AG20443 (cell line): ENCODE data around the gene FIGNL2.
"Not testable (repeated sequence)": the region's sequence is repeated elsewhere in the genome, so short reads cannot be mapped to it uniquely, and the experiment has no call there.

ENCODE experiments used
- DNase-seq: peaks from one replicate; pipeline ENCODE4 v3.0.0; 2012; ENCODE audit warnings: low spot score, mixed read lengths

Gene FIGNL2

DNA sequence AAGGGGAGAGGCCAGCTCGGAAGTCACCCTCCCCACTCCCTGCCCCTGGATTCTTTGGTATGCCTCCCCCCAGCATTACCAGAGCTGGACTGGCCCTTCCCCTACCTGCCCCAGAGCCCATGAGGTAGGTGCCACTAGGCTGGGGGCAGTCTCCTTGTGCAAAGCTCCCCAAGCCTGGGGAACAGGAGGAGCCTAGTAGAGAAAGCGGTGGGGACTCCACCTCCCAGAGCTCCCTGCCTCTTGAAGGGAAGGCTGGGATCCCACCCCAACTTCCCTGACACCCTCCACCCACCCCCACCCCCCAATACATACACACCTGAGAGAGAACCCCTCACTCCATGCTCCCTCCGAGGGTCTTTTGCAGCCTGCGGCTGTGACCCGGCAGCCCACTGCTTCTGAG, 30.4 kb downstream of the FIGNL2 start:
- no peak for DNase-seq

DNA sequence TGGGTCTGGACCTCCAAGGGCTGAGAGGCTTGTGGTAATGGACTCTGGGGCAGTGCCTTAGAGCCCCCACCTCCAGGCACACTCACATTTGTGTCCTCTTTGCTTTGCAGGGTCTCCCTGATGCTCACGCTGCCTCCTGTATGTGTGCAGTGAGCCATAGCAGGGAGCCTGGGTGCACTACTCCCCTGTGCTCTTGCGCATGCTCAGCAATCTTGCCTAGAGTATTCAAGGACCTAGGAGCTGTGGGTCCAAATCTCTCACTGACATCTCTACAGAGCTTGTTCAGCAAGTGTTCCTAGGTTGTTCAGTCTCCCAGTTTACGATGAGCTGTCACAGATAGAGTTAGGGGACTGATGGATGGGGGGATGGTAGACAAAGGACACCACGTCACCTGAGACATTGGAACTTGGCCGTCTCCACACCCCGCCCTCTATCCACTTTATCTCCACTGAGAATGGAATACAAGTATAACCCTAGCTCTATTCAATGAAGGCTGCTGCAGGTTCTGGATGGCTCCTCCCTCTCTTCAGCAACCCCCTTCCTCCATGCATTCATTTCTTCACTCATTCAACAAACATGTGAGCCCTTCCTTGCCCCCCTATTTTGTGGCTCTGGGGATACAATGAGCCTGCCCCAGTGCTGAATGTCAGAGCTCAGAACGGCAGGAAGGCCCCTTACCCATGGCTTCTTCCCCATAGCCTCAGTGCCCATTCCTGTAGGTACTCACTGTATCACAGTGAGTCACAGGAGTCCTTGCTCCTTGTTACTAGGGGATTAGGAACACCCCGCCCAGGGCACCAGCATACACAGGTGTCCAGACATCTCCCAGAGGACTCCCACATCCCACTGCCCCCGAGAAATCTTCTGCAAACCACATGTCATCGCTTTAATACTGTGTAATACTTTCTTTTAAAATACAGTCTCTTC, 31.2 kb downstream of the FIGNL2 start:
- no peak for DNase-seq

DNA sequence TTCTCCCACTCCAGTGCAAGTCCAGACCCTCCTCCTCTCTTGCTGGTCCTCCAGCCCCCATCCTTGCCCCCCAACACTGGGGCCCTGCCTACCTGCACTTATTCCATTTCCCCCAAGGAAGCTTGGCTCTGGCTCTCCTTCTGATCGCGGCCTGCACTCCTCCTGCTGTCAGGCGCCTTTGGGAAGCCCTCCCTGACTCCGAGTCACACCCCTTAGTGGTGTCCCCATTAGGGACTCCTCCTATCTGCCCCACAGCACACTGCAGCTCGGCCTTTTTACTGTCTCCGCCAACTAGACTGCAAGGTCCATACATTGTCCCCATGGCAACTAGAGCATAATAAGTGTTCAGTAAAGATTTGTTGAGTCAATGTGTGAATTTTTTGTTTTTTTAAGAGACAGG, 32.9 kb downstream of the FIGNL2 start:
- no peak for DNase-seq

DNA sequence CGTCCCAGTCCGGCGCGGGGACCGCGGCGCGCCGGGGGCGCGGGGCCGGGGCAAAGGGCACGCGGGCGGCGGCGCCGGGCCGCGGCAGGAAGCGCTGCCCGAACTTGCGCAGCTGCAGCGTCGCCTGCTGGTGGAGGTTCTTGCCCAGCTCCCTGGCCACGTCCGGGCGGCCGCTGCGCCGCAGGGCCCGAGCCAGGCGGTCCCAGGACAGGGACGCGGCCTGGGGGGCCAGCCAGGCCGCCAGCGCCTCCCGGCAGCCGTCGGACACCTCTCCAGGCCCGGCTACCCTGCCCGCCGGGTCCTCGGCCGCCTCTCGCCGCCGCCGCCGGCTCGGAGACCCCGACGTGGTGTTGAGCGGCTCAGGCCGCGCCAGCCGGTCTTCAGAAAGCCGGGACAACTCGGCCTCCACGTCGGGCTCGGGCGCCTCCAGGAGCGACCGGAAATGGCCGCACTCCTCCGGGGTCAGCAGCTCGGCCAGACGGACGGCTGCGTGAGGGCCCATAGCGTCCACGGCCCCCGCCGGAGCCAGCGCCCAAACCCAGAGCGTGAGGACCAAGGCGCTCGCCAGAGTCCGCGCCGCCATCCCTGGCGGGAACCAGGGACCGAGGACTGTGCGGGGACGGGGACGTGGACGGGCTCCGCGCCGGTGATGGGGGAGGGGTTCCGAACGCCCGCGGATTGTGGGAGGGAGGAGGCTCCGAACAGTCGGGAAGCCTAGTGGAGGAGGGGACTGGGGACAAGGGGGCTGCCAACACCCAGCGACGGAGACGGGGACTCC, 34.0 kb downstream of the FIGNL2 start:
- DNase-seq = peak; percentile 95

DNA sequence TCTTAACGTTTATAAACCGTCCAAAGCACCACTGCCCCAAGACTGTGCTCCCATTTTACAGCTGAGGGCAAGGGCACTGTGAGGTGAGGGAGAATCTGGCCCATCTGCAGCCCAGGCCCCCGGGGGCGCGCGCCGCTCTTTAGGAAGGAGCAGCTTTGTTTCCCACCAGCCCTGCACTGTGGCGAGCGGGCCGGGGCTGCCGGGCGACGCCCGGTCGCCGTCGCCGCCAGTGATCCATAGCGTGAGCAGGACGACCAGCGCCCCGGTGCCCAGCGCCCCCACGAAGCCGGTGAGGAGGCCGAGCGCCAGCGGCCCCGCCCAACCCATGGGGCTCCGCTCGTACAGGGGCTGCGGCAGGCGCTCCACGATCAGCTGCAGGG, 34.6 kb downstream of the FIGNL2 start:
- DNase-seq = no peak

DNA sequence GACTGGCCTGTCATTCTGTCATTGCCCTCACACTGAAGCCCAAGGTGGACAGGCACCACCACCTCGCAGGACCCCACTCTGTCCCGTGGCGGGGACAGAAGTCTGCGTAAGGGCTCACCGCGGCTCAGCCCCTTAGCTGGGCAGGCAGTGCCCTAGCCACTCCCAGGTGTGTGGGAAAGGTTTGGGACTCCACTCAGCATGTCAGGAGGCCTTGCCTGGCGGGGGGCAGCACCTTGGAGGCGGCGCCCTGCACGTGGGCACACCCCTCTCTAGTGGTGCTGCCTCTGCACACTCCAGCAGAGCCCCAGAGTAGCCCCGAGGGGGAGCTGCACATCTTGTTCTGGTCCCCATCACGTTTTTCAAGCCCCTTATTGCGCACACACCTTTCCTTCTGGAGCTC, 35.6 kb downstream of the FIGNL2 start:
- DNase-seq = no peak

DNA sequence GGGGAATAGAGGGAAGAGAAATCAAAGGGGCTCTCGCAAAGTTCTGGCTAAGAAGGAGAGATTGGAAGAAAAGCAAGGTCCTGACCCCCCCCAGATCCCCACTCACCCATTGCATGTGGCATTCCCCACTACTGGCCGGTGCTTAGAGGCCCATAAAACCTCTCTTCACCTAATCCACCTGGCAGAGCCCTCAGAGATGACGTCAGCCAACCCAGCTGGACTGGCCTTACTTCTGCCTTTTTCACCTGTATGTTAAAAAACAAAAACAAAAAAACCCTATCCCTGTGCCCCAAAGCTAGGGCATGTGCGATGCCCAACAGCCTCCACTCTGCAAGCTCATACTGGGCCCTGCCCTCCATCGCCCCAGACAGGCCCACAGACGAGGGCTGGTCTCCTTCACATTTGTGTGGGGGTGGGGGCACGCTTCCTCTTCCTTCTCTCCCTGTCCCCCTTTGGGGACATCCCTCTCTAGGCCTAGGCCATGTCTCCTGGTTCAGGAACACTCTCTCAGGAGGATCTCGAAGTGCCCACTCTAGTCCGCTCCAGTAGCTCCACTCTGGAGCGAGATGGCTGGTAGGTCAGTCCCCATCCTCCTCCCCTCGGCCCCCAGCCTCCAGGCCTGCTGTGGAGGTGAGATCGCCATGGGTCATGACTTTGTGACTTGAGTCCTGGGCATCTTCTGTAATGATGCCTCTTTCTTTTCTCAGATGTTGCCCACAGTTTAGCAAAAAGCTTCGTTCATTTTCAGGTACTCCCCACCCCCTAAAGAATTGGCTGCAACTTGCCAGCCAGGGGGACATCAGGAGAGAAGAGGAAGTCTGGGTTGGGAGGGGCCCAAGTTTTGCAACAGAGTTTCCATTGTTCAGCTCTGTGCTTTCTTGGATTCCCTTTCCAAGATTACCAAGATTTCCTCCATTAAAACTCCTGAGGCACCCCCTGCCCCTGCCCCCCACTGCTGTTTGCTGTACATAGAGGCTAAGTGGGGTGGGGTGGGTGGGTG, 37.0 kb downstream of the FIGNL2 start:
- no peak for DNase-seq

DNA sequence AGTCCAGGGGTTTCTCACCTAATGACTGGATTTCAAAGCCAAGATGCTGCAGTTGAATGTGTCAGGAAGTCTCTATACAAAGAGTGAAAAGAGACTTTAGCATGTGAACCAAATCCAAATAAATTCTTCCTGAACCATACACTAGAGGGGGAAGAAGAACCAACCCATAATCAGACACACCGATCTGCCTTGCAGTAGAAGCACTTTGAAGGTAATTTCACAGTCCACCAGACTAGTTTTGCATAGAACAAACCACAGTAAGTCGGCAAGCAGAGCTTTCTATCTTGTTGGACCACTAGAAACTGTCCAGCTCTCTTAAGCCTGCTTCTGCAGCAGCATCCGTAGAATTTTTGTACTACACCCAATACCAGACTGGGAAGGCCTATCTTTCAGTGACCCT, 39.3 kb downstream of the FIGNL2 start:
- DNase-seq = no peak

DNA sequence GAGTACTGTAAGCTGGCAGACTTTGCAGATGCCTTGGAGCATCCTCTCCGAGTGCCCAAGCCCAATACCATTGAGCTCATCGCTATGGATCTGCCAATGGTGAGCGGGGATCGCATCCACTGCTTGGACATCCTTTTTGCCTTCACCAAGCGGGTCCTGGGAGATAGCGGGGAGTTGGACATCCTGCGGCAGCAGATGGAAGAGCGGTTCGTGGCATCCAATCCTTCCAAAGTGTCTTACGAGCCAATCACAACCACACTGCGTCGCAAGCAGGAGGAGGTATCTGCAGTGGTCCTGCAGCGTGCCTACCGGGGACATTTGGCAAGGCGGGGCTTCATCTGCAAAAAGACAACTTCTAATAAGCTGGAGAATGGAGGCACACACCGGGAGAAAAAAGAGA, 41.6 kb downstream of the FIGNL2 start:
- DNase-seq = no peak

DNA sequence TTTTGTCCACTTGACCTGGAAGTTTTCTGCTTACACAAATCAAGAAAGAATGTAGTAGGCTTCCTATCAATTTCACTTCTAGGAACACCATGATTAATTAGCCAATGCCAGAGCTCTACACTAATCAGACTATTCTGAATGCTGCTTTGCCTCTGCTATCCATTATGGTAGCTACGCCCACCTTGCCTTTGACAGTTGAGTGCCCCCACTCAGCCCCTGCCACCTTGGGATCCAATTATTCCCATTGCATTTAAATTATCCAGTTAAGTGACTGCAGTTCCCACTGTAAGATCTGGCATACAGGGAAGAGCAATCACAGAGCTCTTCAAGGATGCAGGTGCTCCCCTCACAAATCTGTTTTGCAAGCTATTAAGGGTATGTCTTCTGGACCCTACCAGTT, 47.5 kb downstream of the FIGNL2 start:
- no peak for DNase-seq

DNA sequence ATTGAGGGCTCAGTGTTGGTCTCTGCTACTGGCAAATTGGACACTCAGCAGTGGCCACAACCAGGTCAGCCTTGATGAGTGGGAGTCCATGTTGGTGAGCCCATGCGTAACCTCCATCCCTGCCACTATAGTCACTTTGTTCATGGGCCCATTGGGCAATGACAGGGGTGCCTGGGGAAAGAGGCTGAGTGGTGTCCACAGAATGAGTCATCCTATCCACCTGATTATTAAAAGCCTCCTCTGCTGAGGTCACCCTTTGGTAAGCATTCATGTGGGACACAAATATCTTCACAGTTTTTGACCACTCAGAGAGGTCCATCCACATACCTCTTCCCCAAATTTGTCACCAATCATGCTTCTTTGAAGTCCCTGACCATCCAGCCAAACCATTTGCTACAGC, 50.0 kb downstream of the FIGNL2 start:
- no peak for DNase-seq

DNA sequence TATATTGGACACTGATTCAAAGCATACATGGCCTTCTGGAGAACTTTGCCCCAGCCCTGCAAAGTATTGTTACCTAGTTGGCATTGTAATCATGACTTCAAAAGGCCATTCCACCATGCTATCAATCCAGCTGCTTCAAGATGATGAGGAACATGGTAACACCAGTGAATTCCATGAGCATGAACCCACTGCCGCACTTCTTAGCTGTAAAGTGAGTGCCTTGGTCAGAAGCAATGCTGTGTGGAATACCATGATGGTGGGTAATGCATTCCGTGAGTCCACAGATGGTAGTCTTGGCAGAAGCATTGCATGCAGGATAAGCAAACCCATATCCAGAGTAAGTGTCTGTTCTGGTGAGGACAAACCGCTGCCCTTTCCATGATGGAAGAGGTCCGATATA, 50.5 kb downstream of the FIGNL2 start:
- DNase-seq = not testable (repeated sequence)

DNA sequence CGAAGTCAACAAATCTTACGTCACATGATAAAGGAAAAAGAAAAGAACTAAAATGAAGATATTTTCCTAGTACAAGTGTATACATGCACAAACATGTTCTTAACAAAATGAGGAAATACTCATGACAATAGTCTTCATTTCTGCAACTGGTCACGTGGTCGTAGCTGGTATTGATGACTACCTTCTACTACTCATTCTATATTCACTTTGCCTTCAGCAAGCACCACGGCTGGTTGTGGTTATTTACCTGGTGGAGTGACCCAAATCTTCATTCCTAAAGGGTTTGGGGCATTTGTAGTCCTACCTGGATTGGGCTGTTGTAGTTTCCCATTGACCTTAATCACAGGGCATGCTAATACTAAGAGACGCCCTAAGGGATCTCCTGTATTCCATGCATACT, 51.2 kb downstream of the FIGNL2 start:
- no peak for DNase-seq

DNA sequence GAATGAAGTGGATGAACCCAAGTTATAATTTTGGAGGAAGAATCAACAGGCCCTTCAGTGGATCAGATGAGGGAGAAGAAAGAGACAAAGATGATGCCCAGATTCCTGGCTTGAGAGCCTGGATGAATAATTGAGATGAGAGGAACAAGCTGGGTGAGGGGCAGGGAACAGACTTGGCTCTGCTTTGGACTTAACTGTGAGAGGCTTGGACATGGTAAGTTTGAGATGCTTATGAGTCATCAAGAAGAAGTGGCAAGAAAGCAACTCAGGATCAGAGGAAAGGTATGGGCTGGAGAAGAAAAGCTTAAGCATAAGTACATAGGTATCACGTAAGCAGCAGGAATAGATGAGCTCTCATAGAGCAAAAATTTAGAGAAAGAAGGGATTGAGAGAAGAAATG, 55.3 kb downstream of the FIGNL2 start:
- DNase-seq = peak; percentile 26

DNA sequence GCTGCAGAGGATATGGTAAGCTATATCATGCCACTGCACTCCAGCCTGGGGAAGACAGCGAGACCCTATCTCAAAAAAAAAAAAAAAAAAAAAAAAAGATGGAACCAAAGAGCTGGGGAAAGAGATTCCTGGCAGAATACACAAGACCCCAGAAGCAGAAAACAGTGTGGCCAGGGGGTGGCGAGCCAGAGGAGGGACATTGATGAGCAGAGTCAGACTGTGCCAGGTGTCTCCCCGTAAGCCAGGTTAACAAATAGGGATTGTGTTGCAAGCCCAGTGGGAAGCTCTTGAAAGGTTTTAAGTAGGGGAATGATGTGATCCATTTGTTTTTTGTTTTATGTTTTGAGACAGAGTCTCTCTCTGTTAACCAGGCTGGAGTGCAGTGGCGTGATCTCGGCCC, 56.1 kb downstream of the FIGNL2 start:
- no peak for DNase-seq

DNA sequence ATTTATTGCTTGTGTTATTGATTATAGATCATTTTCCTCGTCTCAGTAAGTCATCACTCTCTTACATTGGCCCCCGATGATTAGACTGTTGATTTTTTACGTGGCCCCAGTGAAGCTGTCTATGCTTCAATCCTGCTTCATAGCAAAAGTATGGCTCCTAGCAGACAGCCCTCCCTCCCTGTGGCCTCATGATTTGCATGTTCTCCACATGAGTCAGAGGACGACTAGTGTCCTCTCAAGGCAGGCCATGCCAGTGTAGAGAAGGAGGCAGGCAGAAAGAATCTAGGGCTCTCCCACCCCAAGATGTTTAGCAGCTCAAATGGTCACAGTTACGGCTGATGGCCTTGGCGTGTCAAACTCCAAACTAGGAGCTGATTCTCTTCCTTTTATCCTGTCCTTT, 59.6 kb downstream of the FIGNL2 start:
- DNase-seq = peak; percentile 91

DNA sequence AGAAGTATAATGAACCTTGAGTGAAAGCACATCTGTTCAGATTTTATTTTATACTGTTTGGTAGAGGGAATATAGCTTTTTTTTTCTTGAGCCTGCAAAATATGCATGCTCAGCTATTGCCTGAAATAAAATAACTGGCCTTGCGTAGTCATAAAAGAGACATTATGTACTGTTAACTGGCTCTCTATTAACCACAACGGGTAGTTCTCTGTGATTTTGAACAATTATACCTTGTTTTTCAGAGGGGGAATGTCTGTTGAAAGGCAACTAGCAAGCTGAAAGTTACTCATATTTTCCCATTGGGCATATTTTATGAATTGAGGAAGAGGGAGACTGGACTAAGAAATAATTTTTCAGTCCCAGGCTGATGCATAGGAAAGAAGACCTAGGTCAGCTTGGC, 62.6 kb downstream of the FIGNL2 start:
- no peak for DNase-seq

DNA sequence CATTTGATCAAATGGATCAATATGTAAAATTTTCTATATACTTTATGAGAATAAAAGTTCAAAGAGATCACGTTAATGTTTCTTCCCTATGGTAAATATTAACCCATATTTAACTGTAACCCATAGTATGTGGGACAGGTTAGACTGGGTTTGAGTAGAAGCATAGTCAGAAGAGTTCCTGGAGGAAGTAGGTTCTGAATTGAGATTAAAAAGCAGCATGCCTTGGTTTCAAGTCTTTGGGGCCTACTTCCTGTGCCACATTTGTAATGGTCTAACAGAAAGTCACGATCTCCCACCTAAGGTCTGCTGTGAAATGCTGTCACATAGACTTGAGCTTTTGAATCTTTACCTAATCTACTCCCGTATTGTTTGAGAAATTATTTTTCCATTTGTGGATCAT, 63.8 kb downstream of the FIGNL2 start:
- DNase-seq = no peak

DNA sequence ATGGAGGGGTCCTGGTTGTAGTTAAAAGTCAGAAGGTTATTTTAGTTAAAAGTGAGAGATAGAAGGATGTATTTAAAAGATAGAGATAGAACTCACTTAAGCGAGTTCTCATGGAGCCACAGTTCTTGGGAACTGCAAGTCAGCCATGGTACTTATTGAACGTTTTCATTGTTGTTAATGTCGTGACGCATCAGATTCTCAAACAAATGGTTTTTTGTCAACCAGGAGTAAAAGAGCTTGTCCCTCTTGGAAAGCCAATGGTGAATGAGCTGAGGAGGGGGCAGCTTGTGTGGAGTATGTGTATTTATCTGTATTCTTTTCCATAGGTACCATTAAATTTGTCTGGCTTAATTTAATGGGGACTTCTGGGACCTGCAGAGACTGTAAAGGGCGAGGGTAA, 68.6 kb downstream of the FIGNL2 start:
- DNase-seq = no peak

DNA sequence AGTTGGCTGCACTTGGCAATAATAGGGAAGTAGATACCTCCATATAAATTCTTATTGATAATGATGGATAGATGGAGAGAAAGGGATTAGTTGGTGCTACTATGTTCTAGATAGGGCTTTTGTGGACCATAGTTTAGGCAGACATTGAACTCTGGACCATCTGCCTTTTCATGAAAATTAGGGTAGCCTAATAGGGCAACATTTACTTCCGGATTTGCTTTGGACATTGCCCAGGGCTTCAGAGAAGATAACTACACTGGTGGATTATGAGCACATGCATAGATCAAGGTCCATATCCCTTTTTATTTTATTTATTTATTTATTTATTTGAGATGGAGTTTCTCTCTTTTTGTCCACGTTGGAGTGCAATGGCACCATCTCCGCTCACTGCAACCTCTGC, 70.5 kb downstream of the FIGNL2 start:
- DNase-seq = no peak

DNA sequence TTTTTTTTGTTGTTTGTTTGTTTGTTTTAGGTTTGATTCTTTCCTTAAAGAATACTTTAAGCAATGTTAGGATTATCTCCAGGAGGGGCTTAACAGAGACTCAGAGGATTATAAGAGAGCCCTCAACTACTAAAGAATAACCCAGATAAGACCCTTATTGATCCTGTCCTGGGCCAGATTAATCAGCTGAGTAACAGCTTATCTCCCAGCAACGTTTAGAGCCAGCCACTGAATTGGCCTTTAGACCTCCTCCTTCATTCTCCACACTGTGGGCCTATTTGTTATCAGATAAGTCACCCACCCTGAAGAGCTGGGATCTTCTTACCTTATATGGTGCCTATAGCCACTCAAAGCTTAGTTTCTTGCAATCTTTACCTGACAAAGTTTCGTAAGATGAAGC, 71.1 kb downstream of the FIGNL2 start:
- no peak for DNase-seq

DNA sequence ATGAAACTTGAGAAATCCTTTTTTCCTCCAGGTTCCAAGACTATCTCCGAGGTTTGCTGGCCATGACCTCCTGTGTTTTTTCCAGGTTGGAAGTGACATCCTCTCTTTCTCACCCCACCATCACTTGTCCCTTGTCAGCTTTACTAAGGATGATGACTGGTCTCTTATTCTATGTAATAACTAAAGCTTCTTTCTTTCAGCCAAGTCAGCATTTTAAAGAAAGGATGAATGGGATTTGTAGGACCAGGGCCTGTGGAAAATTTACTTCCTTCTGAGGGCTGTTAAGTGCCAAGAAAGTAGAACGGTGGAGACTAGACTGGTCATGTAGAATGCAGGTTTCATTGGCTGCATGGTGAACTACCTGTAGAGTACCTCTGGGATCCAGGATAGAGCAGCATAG, 73.6 kb downstream of the FIGNL2 start:
- no peak for DNase-seq
